NT2/D1 (cell line): ENCODE results near the gene GRM6.

Source experiments
- SUZ12 ChIP-seq: IDR thresholded peaks from 2 replicates; pipeline ENCODE4 v1.6.1; 2011; ENCODE audit not compliant: insufficient read length, insufficient read depth; ENCODE audit errors: extremely low read depth
- ZNF274 ChIP-seq: IDR thresholded peaks from 2 replicates; pipeline ENCODE4 v1.6.1; 2011; ENCODE audit warnings: mild to moderate bottlenecking, low read depth, low read length

DNA sequence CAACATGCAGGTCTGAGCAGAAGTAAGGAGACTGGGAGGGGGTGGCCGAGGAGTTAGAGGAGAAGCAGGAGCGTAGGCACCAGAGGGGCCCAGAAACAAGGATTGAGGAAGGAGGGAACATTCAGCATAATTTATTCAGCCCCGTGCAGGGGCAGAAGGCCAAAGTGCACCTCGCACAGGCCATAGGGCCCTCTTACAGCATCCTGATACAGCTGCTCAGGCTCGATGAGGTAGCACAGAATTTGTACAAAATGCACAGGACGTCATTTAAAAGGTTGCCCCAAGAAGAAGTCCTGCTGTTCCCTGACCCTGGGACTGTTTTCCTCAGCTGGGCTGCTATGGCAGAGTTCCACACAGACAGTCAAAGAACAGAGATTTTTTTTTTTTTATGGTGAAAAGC, 2.1 kb upstream of the GRM6 start:
- TF ChIP-seq ZNF274: no peak
- no peak for TF ChIP-seq SUZ12
